Liver (tissue), 3 donors: ENCODE results near the gene VWDE.

Experiments
- CTCF ChIP-seq: fragments of 150-350 bp; IDR thresholded peaks from 2 replicates; pipeline ENCODE4 v1.5.1; 2017; ENCODE audit warnings: improper control_type of control experiment, low read depth, low read length; ENCODE audit not compliant: missing input control
- EGR1 ChIP-seq, 2 donors: IDR thresholded peaks; 2 replicates each; pipeline ENCODE4 v1.6.1; 2016 to 2018; ENCODE audit warnings: antibody characterized with exemption in 2 of 2, low read depth in 2 of 2
- FOXA1 ChIP-seq: IDR thresholded peaks from 2 replicates; pipeline ENCODE4 v1.6.1; 2016; ENCODE audit warnings: antibody characterized with exemption
- GABPA ChIP-seq, 2 donors: IDR thresholded peaks in 1 of 2; conservative IDR thresholded peaks in 1 of 2; 2 replicates each; pipeline ENCODE4 v1.6.1; 2016; ENCODE audit warnings: antibody characterized with exemption in 2 of 2, mild to moderate bottlenecking in 1 of 2, moderate library complexity in 1 of 2
- JUND ChIP-seq, 2 donors: IDR thresholded peaks; 2 replicates each; pipeline ENCODE4 v1.6.1; 2016; ENCODE audit warnings: antibody characterized with exemption in 2 of 2
- MAX ChIP-seq: IDR thresholded peaks from 2 replicates; pipeline ENCODE4 v1.6.1; 2016; ENCODE audit warnings: antibody characterized with exemption
- RAD21 ChIP-seq, 2 donors: IDR thresholded peaks; 2 replicates each; pipeline ENCODE4 v1.6.1; 2016; ENCODE audit warnings: antibody characterized with exemption in 2 of 2, mild to moderate bottlenecking in 2 of 2
- REST ChIP-seq: IDR thresholded peaks from 2 replicates; pipeline ENCODE4 v1.6.1; 2016; ENCODE audit warnings: antibody characterized with exemption, mild to moderate bottlenecking
- RXRA ChIP-seq, 2 donors: IDR thresholded peaks; 2 replicates each; pipeline ENCODE4 v1.6.1; 2017 to 2018; ENCODE audit warnings: antibody characterized with exemption in 2 of 2, mild to moderate bottlenecking in 1 of 2
- SP1 ChIP-seq: IDR thresholded peaks from 2 replicates; pipeline ENCODE4 v1.6.1; 2018; ENCODE audit warnings: antibody characterized with exemption, mild to moderate bottlenecking
- TAF1 ChIP-seq: conservative IDR thresholded peaks from 2 replicates; pipeline ENCODE4 v1.6.1; 2016; ENCODE audit warnings: antibody characterized with exemption, mild to moderate bottlenecking
- YY1 ChIP-seq: IDR thresholded peaks from 2 replicates; pipeline ENCODE4 v1.6.1; 2016; ENCODE audit warnings: antibody characterized with exemption, mild to moderate bottlenecking
- ZBTB33 ChIP-seq: IDR thresholded peaks from 2 replicates; pipeline ENCODE4 v1.6.1; 2016; ENCODE audit warnings: antibody characterized with exemption
- donor health status: healthy.
- donor health status: healthy.

- no peak for TF ChIP-seq RAD21 (IDR thresholded peaks at IDR 0.05)
- TF ChIP-seq CTCF = no peak
- peak in 1 of 2 donors; percentile 11 for TF ChIP-seq RXRA (IDR thresholded peaks at IDR 0.05)
- TF ChIP-seq ZBTB33 = no peak
- no peak for TF ChIP-seq YY1
- TF ChIP-seq REST = no peak
- TF ChIP-seq JUND (IDR thresholded peaks at IDR 0.05) = no peak
- TF ChIP-seq MAX = no peak
- no peak for TF ChIP-seq TAF1
- no peak for TF ChIP-seq SP1
- no peak for TF ChIP-seq GABPA (IDR thresholded peaks at IDR 0.05 in 1 of 2, conservative IDR thresholded peaks at IDR 0.05 in 1 of 2)
- no peak for TF ChIP-seq EGR1 (IDR thresholded peaks at IDR 0.05; ENCODE audit: low read depth in 2 of 2)
- TF ChIP-seq FOXA1 = no peak
Observed at GRCh38 chr7:12315049-12315448, 88.6 kb downstream of the VWDE start.
